ENCODE results near the gene CD86. TPM values are rescaled to one million over a fixed set of nuclear protein-coding genes. Genes with fewer than 3 reads are reported as not detected.

CD86 gene
- total and polyA plus RNA-seq, 2 of the 8 experiments (the other 6 are each of a cell fraction or from before 2014, with no cell fraction given), result 0.12 to 0.30 TPM

GRCh38 chr3:122077293-122078234 is 22.4 kb downstream of the CD86 start (continued):
- no peak for TF ChIP-seq SAP30 (IDR thresholded peaks at IDR 0.05; ENCODE audit: insufficient read depth, insufficient replicate concordance, low read length)
- no peak for TF ChIP-seq SIX5 (IDR thresholded peaks at IDR 0.05; ENCODE audit: low read depth, low read length)
- no peak for TF ChIP-seq HDAC6 (IDR thresholded peaks at IDR 0.05; ENCODE audit: low read depth, low read length)
- no peak for TF ChIP-seq CHD2 (IDR thresholded peaks at IDR 0.05; ENCODE audit: low read length)
- TF ChIP-seq CREB1 (IDR thresholded peaks at IDR 0.05), result no peak
- TF ChIP-seq CTCF (IDR thresholded peaks at IDR 0.05; ENCODE audit: control extremely low read depth in 1 of 3, insufficient read depth in 1 of 3, low read depth in 1 of 3, low read length in 3 of 3), result no peak
- TF ChIP-seq EP300 (IDR thresholded peaks at IDR 0.05; ENCODE audit: borderline replicate concordance in 1 of 2, low read depth in 2 of 2, low read length in 2 of 2), result no peak
